ENCODE data around the gene AUH.
A peak's percentile ranks its signal among the peaks of the same experiment; 100 is the strongest.
"Not testable (repeated sequence)": the region's sequence is repeated elsewhere in the genome, so short reads cannot be mapped to it uniquely, and the experiment has no call there.

Gene AUH

DNA sequence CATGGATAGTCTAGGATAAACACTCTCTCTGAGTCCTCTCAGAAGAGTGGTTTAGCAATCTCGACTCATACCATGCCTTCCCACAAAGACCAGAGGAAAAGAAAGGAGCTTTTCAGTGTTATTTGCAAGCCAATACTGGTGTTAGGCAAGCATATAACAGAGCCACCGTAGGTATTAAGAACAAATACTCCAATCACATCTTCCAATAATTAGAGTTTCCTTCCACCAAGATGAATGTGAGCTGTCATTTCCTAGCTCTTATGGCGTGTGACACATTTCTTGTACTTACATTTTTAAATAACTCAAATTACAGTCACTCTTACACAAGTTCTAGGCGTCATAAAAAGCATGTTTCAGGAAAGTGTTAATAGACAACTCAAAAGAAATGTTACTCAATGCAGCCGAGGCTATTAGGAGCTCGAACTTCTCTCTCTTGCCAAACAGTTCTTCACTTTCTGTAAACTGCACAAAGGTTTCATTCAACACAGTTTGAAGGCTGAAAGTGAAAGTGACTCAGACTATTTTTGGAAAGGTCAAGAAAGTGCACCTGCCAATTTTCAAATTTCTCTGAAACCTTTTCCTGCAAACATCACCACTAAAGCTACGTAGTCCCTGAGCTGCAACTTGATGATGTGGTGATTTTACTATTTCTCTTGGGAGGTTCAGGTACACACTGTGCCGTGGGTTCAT is 153.8 kb downstream of the AUH start:
- DNase-seq (ENCODE audit: low spot score), result no peak

DNA sequence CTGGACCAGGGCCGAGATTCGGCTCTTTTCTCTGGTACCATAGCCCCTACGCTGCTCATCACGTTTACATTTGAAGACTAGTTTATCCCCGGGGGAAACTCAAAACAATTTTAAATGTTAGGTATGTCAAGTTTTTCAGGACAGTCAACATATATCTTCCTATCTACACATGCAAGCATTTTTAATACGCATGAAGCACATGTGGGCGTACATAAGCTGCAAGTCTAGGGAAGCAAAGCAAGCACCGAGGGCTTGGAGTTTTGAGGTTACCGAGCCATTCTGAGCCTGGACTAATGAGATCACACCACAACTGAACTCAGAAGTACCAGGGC is 154.4 kb downstream of the AUH start:
- DNase-seq (ENCODE audit: low spot score), result no peak

DNA sequence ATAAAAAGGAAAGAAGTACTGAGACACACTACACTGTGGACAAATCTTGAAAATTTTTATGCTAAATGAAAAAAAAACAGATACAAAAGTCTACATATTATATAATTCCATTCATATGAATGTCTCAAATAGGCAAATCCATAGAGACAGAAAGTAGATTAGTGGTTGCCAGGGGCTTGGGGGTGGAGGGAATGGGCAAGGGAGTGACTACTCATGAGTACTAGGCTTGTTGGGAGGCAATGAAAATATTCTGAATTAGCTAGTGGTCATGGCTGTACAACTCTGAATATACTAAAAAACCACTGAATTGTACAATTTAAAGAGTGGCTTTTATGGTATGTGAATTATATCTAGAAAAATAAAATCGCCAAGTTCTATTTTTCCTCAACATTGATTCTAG is 154.9 kb downstream of the AUH start:
- DNase-seq (ENCODE audit: low spot score), result no peak

DNA sequence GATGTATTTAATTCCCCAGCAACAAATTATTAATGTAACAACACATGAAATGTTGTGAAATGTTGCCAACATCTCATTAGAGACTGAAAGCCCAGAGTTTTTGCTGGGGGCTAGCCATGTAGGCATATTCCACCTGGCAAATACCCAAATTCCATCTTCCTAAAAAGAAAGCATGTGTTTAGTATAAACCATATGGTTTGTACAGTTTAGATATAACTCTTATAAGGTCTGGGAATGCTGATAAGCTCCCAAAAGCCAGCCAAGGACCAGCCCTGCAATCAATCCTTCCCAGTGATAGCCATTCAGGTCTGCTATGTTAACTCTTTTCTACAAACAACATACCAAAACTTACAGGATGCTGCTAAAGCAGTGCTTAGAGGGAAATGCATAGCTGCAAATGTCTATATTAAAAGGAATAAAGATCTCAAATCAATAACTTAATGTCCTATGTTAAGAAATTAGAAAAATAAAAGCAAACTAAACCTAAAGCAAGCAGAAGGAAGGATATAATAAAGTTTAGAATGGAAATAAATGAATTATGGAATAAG is 158.9 kb downstream of the AUH start:
- no peak for DNase-seq (ENCODE audit: low spot score)

DNA sequence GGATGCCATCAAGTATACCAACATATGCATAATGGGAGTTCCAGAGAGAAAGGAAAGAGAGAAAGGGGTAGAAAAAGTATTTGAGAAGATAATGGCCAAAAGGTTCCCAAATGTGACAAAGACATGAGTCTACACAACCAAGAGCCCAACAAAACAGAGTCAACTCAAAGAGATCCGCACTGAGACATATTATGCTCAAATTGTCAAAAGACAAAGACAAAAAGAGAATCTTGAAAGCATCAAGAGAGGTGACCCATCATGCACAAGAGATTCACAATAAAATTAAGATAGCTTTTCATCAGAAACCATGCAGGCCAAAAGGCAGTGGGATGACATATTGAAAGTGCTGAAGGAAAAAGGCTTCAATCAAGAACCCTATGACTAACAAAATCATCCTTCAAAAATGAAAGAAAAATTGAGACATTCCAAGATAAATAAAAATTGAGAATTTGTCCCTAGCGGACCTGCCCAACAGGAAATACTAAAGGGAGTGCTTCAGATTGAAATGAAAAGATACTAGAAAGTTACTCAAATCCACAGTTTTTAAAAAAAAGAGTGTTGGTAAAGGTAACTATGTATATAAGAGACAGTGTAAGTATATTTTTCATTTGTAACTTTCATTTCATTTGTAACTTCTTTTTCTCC is 160.9 kb downstream of the AUH start:
- DNase-seq (ENCODE audit: low spot score), result no peak

DNA sequence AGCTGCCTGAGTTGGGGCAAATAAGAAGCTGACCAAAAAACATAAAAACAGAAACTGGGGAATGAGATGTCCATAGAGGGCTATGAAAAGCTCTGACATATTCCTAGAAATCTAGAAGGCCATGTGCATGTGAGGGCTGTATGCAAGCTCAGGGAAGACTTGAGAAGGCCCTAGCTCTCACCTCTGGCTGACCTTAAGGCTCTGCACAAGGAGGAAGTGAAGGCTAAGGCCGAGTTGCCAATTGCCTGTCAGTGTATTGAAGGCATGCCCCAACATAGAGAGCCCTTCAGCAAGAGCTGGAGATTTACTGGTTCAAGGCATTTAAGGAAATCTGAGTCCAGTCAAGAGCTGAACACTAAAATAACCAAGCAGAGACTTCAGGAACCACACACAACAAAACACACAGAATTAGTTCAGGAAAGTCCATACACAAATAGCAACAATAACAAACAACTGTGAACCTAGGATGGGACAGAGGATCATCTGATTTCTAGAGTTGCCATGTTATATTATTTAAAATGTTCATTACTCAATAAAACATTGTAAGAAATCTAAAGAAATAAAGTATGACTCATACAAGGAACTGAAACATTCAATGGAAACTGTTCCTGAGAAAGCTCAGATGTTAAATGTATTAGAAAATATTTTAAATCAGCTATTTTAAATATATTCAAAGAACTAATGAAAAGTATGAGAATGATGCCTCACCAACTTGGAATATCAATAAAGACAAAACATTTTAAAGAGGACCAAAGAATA is 161.8 kb downstream of the AUH start:
- no peak for DNase-seq (ENCODE audit: low spot score)

DNA sequence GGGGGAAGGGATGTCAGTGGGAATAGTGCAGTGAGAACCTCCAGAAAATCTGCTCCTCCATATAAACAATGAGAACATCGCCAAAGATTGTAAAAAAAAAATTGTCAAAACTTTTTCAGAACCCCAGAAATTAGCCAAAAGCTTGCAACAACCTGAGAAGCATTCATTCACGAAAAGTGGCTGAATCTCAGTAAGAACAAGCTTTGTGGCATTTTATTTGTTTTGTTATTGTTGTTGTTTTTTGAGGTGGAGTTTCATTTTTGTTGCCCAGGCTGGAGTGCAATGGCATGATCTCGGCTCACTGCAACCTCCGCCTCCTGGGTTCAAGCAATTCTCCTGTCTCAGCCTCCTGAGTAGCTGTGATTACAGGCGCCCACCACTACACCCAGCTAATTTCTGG is 162.8 kb downstream of the AUH start:
- DNase-seq (ENCODE audit: low spot score), result not testable (repeated sequence)

DNA sequence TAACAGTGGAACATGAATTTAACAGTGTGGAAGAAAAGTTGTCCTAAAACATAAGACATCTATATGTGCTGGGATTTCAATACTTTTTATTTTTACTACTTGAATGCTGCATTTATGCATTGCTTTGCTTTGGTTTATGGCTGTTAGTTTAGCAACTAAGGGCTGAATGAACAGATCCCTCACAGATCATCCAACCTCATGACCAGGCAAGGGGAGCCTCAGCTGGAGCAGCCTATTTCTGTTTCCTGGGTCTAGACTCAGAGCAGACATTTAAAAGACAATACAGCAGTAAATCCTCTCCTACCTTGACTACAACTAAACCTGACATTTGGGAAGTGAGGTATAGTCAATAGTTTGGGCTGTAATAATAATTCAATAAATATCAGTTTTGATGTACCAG is 163.3 kb downstream of the AUH start:
- DNase-seq (ENCODE audit: low spot score), result no peak

DNA sequence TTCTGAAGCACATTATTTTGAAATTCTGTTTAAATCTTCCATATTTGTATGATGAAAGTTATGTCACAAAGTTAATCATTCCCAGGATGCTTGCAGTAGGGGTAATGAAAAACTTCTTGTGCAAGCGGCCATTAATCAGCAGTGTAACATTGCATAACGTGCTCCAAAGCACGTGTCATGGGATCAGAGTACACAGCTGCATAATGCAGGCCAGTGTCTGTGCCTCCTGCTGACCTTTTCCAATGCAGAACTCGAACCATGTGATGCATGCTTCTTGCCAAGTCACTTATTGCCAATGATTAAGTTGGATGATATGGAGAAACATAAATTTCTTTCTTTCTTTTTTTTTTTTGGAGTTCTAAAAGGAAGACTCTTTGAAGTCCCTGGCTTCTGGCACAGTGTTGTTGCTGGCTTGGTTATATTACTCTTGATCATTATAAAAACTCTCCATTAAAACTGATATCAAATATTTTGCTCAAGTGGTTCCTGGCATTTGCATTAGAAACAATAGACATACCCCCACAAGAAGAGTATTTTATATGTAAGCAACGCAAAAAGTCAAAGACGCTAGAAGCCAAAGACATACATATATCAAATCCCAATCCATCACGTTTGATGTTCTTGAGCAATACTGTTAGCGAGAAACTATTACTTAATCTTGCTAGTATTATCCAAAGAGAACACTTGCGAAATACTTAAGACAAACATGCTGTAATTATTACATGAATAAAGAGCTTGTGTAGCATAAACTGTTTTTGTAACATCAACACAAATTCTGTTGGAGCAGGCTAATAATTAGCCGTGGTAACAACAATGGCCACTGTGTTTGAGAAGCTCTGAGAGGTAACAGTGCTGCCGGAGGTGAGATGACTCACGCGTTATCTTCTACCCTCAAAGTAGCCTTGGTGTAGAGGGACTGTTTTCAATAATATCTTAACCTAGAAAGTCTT is 164.2 kb downstream of the AUH start:
- no peak for DNase-seq (ENCODE audit: low spot score)

DNA sequence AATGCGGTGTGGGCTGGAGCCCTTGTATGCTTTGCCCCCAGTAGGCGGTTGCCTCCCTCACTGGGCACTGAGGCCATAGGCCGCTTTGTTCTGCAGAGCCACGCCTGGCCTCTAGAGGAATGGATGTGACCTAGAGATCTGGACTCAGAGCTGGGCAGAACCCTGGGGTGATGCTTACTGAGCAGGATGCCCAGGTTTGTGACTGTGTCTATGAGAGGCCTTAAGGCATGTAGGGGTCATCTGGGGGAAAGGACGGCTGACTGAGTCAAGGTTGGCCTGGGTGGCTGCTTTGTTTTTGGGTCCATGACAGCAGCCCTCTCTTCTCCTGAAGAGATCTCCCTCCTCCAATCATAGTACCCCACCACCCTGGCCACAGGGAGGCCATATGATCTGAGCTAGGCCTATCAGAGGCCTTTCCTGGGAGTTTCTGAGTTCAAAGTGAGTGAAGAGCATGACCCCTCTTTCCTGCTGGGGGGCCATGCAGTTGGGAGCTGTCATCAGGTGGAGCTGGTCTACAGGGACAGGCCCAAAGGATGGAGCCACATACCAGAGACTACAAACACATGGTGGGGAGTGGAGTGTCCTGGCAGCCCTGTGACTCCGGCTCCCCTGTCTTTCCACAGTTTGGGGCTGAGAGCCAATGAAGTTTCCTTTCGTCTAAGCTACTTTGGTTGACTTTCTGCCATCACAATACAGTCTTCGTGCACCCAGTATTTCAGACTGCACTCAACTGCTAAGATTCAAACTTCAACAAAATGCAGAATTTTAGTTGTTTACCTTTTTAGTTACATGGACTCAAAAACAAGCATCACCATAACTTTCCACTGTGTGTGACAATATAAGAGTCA is 165.4 kb downstream of the AUH start:
- DNase-seq (ENCODE audit: low spot score), result no peak

DNA sequence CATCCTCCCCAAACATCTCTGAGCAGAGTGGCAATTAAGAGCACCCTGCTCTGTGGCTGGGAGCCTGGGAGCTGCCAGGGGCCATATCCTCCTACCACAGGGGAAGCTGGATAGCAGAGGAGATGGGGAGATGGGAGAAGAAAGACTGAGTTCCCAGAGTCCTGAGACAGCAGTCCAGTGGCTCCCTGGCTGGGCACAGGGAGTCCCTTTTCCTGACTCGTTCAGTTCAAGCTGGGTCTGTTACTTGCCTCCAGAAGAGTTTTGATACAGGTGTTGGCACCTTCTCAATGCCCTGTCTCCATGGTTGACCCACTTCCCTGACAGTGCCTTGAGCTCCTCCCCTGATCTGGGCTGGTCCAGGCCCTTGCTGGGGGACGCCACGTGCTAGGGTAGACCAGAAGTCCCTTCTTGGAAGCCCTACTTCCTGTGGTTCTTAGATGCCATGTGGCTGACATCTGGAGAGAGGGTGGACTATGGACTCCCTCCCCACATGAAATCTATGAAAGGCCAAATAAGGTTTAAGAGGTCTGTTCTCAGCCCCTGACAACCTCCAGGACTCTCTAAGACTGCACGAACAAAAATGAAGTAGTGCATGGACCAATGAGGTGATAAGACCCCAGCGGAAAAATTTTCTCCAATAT is 166.2 kb downstream of the AUH start:
- DNase-seq (ENCODE audit: low spot score), result no peak

DNA sequence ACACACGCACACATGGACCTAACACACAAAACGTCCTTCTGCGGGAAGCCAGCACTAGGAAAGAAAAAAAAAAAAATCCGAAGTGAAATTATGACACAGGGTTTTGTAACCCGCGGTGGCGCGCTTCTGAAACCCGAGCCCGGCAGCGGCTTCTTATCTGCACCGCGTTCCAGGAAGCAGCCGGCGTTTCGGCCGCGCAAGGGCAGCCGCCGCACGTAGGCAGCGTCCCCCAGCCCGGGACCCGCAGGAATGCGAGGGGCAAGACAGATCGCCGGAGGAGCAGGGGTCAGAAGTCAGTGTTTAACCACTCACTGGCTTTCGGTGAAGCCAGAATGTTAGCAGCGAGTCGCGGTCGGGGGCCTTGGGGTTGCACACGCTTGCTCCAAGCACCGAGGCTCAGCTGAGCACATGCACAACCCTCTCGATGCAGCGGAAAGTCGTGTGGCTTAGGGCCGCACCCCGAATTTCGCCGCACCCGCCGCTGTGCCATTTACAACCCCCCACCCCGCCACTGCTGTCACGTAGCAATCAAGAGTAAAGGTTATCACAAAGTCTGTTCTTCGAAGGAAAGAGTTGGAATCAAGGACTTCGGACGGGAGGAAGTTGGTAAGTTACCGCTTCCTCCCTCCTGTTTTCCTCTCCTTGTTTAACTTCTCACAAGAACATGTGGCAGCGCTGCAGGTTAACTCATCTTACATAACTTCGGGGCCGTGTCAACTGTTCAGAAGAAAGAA is 167.9 kb downstream of the AUH start:
- peak; percentile 47 for DNase-seq (ENCODE audit: low spot score)

DNA sequence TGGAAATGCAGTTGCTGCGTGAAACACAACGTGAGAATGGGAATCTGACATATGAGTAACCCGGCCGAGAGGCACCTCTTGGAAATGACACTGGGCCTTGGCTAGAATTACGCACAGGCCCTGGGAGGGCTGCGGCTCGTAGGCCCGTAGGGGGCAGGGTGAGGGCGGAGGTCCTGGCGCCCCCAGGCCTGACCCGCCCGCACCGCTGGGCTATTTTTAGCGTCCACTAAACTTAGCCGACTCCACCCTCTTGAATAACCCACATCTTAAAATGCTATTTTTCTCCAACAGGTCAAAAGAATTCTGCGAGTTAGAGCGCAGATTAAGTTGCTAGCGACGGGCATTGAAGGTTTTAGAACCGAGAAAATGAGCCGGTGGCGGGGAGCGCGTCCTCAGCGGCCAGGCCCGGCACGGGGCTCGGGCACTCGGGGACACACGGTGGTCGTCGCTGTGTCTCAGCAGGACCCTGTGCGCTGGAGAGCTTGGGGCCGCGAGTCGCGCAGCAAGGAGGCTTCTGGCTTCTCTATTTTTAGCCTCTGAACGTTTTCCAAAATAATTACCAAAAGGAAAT is 168.5 kb downstream of the AUH start:
- DNase-seq (ENCODE audit: low spot score), result no peak

DNA sequence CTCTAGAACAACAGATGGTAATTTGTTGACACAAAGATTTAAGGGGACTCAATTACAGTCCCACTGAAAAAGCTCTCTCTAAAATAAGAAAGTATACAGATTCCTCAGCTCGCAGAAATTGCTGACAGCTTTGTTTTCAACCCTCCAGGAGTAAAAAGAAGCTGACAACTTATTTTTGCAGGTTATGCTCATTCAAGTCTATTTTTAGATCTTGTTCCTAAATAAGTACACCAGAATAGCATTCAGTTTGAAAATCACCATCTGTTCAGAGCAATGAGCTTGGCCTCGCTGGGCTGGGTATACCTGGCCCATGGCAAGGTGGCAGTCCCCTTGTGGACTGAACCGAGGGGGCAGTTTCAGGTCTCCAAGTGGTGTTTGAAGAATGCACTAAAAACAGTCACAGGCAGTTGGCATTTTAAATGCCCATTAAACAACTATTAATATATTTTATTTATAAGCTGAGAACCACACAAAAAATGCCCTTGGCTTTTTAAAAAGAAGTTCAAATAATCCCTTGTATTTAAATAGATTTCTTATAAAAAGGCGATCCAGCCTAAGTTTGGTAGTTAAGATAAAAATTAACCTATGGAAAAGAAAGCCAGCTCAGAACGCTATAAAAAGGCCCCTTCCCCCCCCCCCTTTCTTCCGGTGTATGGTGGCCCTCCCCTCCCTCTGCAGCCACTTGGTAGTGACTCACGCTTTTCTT is 169.2 kb downstream of the AUH start:
- DNase-seq (ENCODE audit: low spot score), result peak; percentile 35

DNA sequence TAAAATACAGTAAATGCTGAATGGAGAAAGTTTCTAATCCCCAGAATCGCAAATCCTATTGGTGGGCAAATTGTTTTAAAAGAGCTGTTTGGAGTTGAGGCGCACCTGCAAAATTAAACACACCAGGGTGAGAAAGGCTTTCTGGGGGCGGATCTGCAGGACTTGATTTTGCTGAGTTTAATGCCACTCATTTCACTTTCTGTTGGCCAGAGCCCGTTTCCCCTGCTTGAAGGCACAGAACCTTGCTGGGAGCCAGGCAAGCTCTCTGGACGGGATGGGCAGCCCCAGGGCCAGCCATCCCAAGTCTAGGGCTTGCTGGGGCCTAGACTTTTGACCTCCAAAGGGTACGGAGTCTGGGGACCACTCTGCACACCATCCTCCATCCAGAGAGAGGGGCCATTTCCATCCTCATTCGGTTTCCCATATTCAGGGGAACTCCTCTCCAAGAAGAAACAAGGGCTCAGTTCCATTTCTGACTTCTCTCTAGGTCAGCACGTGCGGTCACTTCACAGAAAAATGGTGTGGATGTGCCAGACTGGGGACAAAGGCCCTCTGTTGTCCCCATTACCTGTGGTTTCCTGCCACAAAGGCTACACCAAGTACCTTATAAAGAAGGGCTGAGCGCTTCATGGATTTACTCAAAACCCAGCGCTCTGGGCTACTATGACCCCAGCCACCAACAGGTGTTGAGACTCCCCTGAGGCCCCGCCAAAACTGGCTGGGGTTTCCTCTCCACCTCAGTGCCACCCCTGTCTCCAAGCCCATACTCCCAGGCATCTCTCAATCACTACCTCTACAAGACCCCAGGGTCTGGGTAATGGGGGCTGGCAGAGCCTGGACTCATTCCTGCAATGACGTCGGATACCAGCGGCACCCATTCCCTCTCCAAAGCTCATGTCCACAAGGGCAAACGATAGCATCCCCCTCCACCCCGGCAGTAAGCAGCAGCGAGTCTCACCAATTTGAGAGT is 170.0 kb downstream of the AUH start:
- no peak for DNase-seq (ENCODE audit: low spot score)

DNA sequence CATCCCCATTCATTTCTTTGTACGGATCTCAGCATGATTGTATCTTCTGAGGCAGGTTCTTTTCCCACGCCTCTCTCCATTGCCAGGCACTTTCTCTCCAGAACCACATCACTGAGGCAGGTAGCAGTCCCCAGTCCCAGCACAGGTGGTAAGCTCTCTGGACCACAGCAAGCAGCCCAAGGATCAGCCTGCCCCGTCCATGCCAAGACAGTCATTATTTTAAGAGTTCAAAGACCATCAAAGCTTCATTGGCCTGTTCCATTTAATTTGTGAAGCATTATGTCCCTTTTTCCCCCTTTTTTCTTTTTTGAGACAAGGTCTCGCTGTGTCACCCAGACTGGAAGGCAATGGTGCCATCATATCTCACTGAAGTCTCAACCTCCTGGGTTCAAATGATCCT is 171.7 kb downstream of the AUH start:
- no peak for DNase-seq (ENCODE audit: low spot score)

DNA sequence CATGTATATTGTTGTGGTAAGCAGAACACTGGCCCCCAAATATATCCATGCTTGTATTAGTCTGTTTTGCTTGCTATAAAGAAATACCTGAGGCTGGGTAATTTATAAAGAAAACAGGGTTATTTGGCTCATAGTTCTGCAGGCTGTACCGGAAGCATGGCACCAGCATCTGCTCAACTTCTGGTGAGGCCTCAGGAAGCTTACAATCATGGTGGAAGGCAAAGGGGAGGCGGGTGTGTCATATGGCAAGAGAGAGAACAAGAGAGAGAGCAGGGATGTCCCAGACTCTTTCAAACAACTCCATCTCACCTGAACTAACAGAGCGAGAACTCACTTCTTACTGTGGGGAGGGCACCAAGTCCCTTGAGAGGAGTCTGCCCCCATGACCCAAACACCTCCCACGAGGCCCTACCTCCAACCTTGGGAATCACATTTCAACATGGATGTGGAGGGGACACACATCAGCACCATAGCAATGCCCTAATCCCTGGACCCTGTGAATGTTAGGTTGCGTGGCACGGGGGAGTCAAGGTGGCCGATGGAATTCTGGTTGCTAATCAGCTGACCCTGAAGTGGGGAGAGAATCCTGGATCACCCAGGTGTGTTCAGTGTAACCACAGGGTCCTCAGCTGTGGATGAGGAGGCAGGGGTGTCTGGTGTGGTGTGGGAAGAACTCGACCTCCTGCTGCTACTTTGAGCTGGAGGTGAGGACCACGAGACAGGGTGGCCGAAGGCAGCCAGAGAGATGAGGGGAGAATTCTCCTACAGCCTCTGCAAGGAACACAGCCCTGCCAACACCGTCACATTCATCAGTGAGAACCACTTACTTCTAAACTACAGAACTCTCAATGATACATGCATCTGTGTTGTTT is 172.8 kb downstream of the AUH start:
- no peak for DNase-seq (ENCODE audit: low spot score)

Data from CD4-positive, alpha-beta T cell treated with Interleukin-6 at 100 ng/mL for 8 hours (primary cell).